Mesenchymal stem cell (in vitro differentiated cells and primary cell): ENCODE measurements around the gene ADORA2A.

Source experiments
- DNase-seq: peaks from one replicate; pipeline ENCODE4 v3.0.0-alpha.2; 2013
- H2AFZ ChIP-seq: one replicate; pipeline ENCODE4 v1.6.1; 2013; ENCODE audit warnings: low read depth, mild to moderate bottlenecking, control low read depth, inconsistent platforms, low read length, moderate library complexity
- H2AK5ac ChIP-seq: 2 replicates; pipeline ENCODE4 v1.6.1; 2013; ENCODE audit warnings: low read length, moderate library complexity, mild to moderate bottlenecking, inconsistent platforms; ENCODE audit not compliant: severe bottlenecking
- H2BK120ac ChIP-seq: one replicate; pipeline ENCODE4 v1.6.1; 2013; ENCODE audit warnings: low read depth, mild to moderate bottlenecking, inconsistent platforms, low read length, moderate library complexity
- H2BK12ac ChIP-seq, 2 experiments: one replicate each; pipeline ENCODE4 v1.6.1; 2013; ENCODE audit warnings: inconsistent platforms in 2 of 2, low read length in 2 of 2, mild to moderate bottlenecking in 2 of 2, moderate library complexity in 2 of 2, control low read depth in 1 of 2
- H2BK15ac ChIP-seq: one replicate; pipeline ENCODE4 v1.6.1; 2013; ENCODE audit warnings: mild to moderate bottlenecking, low read depth, inconsistent platforms; ENCODE audit not compliant: poor library complexity, severe bottlenecking
- H2BK5ac ChIP-seq: 2 replicates; pipeline ENCODE4 v1.6.1; 2013; ENCODE audit warnings: low read depth, mild to moderate bottlenecking, low read length, control low read depth, inconsistent platforms; ENCODE audit not compliant: poor library complexity, severe bottlenecking
- H3K14ac ChIP-seq, 2 experiments: one replicate each; pipeline ENCODE4 v1.6.1; 2013; ENCODE audit warnings: inconsistent platforms in 2 of 2, low read length in 2 of 2, control low read depth in 1 of 2, mild to moderate bottlenecking in 1 of 2, moderate library complexity in 1 of 2
- H3K18ac ChIP-seq, 2 experiments: one replicate each; pipeline ENCODE4 v1.6.1; 2013; ENCODE audit warnings: inconsistent platforms in 2 of 2, low read length in 2 of 2, control low read depth in 1 of 2, low read depth in 1 of 2, mild to moderate bottlenecking in 1 of 2
- H3K23ac ChIP-seq, 2 experiments: one replicate each; pipeline ENCODE4 v1.6.1; 2013; ENCODE audit warnings: inconsistent platforms in 2 of 2, low read length in 2 of 2, mild to moderate bottlenecking in 2 of 2, moderate library complexity in 2 of 2, control low read depth in 1 of 2
- H3K27ac ChIP-seq: 2 replicates; pipeline ENCODE4 v1.5.1; 2013; ENCODE audit warnings: mild to moderate bottlenecking, moderate library complexity, low read length, control low read depth, inconsistent platforms; ENCODE audit not compliant: poor library complexity, severe bottlenecking
- H3K27me3 ChIP-seq, 2 experiments: 2 replicates each; pipeline versions ENCODE4 v1.6.1 to v1.7.0; 2013; ENCODE audit warnings: low read length in 2 of 2, mild to moderate bottlenecking in 2 of 2, moderate library complexity in 2 of 2, control low read depth in 1 of 2, inconsistent platforms in 1 of 2; ENCODE audit not compliant: control insufficient read depth in 1 of 2, insufficient read depth in 1 of 2
- H3K36me3 ChIP-seq, 2 experiments: 2 replicates each; pipeline versions ENCODE4 v1.6.1 to v1.7.0; 2013; ENCODE audit warnings: low read length in 2 of 2, control low read depth in 1 of 2, inconsistent platforms in 1 of 2, low read depth in 1 of 2, mild to moderate bottlenecking in 1 of 2; ENCODE audit not compliant: insufficient read depth in 2 of 2, control insufficient read depth in 1 of 2
- H3K4ac ChIP-seq, 2 experiments: one replicate each; pipeline ENCODE4 v1.6.1; 2013; ENCODE audit warnings: inconsistent platforms in 2 of 2, low read length in 2 of 2, mild to moderate bottlenecking in 2 of 2, moderate library complexity in 2 of 2, control low read depth in 1 of 2, low read depth in 1 of 2
- H3K4me1 ChIP-seq: 2 replicates; pipeline ENCODE4 v1.6.1; 2013; ENCODE audit warnings: low read depth, low read length, control low read depth; ENCODE audit not compliant: control insufficient read depth, insufficient read depth
- H3K4me2 ChIP-seq: 2 replicates; pipeline ENCODE4 v1.6.1; 2013; ENCODE audit warnings: low read length, mild to moderate bottlenecking, inconsistent platforms; ENCODE audit not compliant: poor library complexity, severe bottlenecking
- H3K4me3 ChIP-seq, 2 experiments: 2 replicates each; pipeline versions ENCODE4 v1.5.1 to v1.7.0; 2013; ENCODE audit warnings: low read length in 2 of 2, mild to moderate bottlenecking in 2 of 2, control low read depth in 1 of 2, low read depth in 1 of 2; ENCODE audit not compliant: insufficient read depth in 1 of 2
- H3K79me1 ChIP-seq: replicated peaks from 2 replicates; pipeline ENCODE4 v1.6.1; 2013; ENCODE audit warnings: mild to moderate bottlenecking, control low read depth, low read length, inconsistent platforms; ENCODE audit not compliant: poor library complexity, severe bottlenecking
- H3K9ac ChIP-seq: 2 replicates; pipeline ENCODE4 v1.7.0; 2013; ENCODE audit warnings: mild to moderate bottlenecking, low read length, moderate library complexity
- H3K9me3 ChIP-seq: 2 replicates; pipeline ENCODE4 v1.7.0; 2013; ENCODE audit warnings: mild to moderate bottlenecking, low read length; ENCODE audit not compliant: control insufficient read depth
- H4K8ac ChIP-seq: one replicate; pipeline ENCODE4 v1.6.1; 2013; ENCODE audit warnings: inconsistent platforms, mild to moderate bottlenecking, low read length, moderate library complexity
- H4K91ac ChIP-seq: one replicate; pipeline ENCODE4 v1.6.1; 2013; ENCODE audit warnings: mild to moderate bottlenecking, low read length, inconsistent platforms
- WGBS: methylation state at CpG from one replicate; pipeline ENCODE4 v1.1.7; 2013; ENCODE audit warnings: mixed read lengths; 5-methylcytosine and 5-hydroxymethylcytosine counted together

ADORA2A gene

GRCh38 chr22:24485170-24485569, 57.8 kb downstream of the ADORA2A start:
- no peak overlapping the region for H2BK5ac ChIP-seq
- no peaks in the 10 kb centered on the region for H3K36me3 ChIP-seq
- H3K4me2 ChIP-seq = no peak overlapping the region
- no peak overlapping the region for H3K27ac ChIP-seq
- no peak overlapping the region for H2BK15ac ChIP-seq
- H3K4me3 ChIP-seq = no peak overlapping the region
- no peak overlapping the region for H2AFZ ChIP-seq
- no peak overlapping the region for H2BK120ac ChIP-seq
- H3K27me3 ChIP-seq = no peaks in the 10 kb centered on the region
- H3K9ac ChIP-seq = no peak overlapping the region
- peak overlapping the region; percentile 73 for H2AK5ac ChIP-seq
- no peak overlapping the region for H3K14ac ChIP-seq
- no peak overlapping the region for H3K4ac ChIP-seq
- no peak overlapping the region for H2BK12ac ChIP-seq
- H4K91ac ChIP-seq = no peak overlapping the region
- no peak overlapping the region for H3K23ac ChIP-seq
- no peaks in the 10 kb centered on the region for H3K79me1 ChIP-seq
- H3K4me1 ChIP-seq = peaks cover 11% of the 10 kb centered on the region
- H4K8ac ChIP-seq = no peak overlapping the region
- H3K18ac ChIP-seq = no peak overlapping the region
- DNase-seq = no peak
- 96% methylated on average over 4 of the region's 4 CpGs for WGBS
- no peaks in the 10 kb centered on the region for H3K9me3 ChIP-seq

DNA sequence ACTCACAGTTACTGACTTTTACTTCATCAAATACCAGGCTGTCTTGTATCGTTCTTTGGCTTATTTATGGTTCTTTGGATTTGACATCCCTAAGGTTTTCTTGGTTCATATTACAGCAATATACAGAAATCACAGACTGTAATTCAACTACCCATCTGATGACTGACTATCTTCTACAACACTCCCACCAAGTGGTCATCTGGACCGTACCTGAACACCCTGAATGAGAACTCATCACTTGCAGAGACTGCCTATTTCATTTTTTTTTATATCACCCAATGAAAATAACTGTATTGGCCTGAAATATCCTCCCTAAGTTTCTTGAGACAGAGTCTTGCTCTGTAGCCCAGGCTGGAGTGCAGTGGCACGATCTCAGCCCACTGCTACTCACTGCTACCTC, 58.2 kb downstream of the ADORA2A start:
- H3K14ac ChIP-seq = no peak overlapping the region

DNA sequence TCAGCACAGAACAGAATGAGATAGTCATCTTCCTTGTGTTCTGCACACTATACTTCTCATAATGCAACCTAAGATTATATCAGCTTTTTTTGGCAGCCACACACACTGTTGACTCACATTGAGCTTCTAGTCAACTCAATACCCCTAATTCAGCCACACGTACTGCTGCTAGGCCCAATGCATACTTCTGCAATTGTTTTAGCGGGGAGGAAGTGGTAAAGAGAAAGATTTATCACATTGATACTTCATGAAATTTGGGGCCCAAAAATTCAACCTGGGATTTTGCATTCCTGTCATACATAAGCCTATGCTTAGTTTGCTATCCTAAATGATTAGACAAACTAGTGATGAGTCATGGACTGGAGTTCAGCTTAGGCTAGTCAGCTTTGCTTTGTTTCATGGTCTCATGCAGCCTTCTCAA, 59.1 kb downstream of the ADORA2A start:
- H3K4me1 ChIP-seq = peaks cover 10% of the 10 kb centered on the region
- no peak overlapping the region for H3K23ac ChIP-seq
- H2AFZ ChIP-seq = no peak overlapping the region
- H3K18ac ChIP-seq = no peak overlapping the region
- no peaks in the 10 kb centered on the region for H3K9me3 ChIP-seq
- no peak overlapping the region for H4K8ac ChIP-seq
- H3K14ac ChIP-seq = no peak overlapping the region
- H2BK120ac ChIP-seq = no peak overlapping the region
- H3K9ac ChIP-seq = no peak overlapping the region
- no peak overlapping the region for H3K4me2 ChIP-seq
- no peak overlapping the region for H2AK5ac ChIP-seq
- H3K79me1 ChIP-seq = no peaks in the 10 kb centered on the region
- no peak overlapping the region for H2BK12ac ChIP-seq
- no peak overlapping the region for H3K4ac ChIP-seq
- H2BK15ac ChIP-seq = no peak overlapping the region
- H2BK5ac ChIP-seq = no peak overlapping the region
- H3K4me3 ChIP-seq = no peak overlapping the region
- no peaks in the 10 kb centered on the region for H3K27me3 ChIP-seq
- peak overlapping the region; percentile 79 for H3K27ac ChIP-seq
- peak; percentile 50 for DNase-seq
- 40% methylated on average over 2 of the region's 2 CpGs for WGBS
- no peak overlapping the region for H4K91ac ChIP-seq
- H3K36me3 ChIP-seq = no peaks in the 10 kb centered on the region

More for the DNA sequence above, 58.2 kb downstream of the ADORA2A start:
- Histone ChIP-seq H4K8ac (no peak overlapping the region), H2BK5ac (no peak overlapping the region), H3K9ac (no peak overlapping the region), H3K4me2 (no peak overlapping the region), H3K27me3 (no peaks in the 10 kb centered on the region), H2BK15ac (no peak overlapping the region), H2BK120ac (no peak overlapping the region), H4K91ac (no peak overlapping the region), H3K4me3 (no peak overlapping the region), H3K18ac (no peak overlapping the region), H2BK12ac (no peak overlapping the region), H3K9me3 (no peaks in the 10 kb centered on the region), H3K4ac (no peak overlapping the region), H3K27ac (no peak overlapping the region), H2AFZ (no peak overlapping the region), H3K23ac (no peak overlapping the region), H3K36me3 (no peaks in the 10 kb centered on the region), H3K4me1 (peaks cover 11% of the 10 kb centered on the region), H3K79me1 (no peaks in the 10 kb centered on the region), H2AK5ac (no peak overlapping the region)
- WGBS = 73% methylated on average over 3 of the region's 3 CpGs
- no peak for DNase-seq

- H2AFZ ChIP-seq = no peak overlapping the region
- peaks cover 6 to 7% of the 10 kb centered on the region in 2 experiments for H3K27me3 ChIP-seq
- no peak overlapping the region for H2BK5ac ChIP-seq
- H3K23ac ChIP-seq = no peak overlapping the region
- H3K4me2 ChIP-seq = no peak overlapping the region
- no peak overlapping the region for H3K18ac ChIP-seq
- no peak overlapping the region for H3K4me3 ChIP-seq
- no peak overlapping the region for H3K4ac ChIP-seq
- H2AK5ac ChIP-seq = no peak overlapping the region
- H4K91ac ChIP-seq = no peak overlapping the region
- no peak for DNase-seq
- no peaks in the 10 kb centered on the region for H3K79me1 ChIP-seq
- no peak overlapping the region for H2BK15ac ChIP-seq
- no peaks in the 10 kb centered on the region for H3K36me3 ChIP-seq
- H3K9ac ChIP-seq = no peak overlapping the region
- H3K4me1 ChIP-seq = peaks cover 4% of the 10 kb centered on the region
- WGBS = 70% methylated on average over 2 of the region's 2 CpGs
- H3K9me3 ChIP-seq = no peaks in the 10 kb centered on the region
- H3K27ac ChIP-seq = no peak overlapping the region
- H2BK12ac ChIP-seq = no peak overlapping the region
- no peak overlapping the region for H3K14ac ChIP-seq
- H2BK120ac ChIP-seq = no peak overlapping the region
- no peak overlapping the region for H4K8ac ChIP-seq
These were observed 61.6 kb downstream of the ADORA2A start for GRCh38 chr22:24489011-24489410.
